ENCODE results near the gene MEG3.
"Not testable (repeated sequence)": the region's sequence is repeated elsewhere in the genome, so short reads cannot be mapped to it uniquely, and the experiment has no call there.

Gene MEG3

GRCh38 chr14:100816286-100816949, 9.5 kb upstream of the MEG3 start:
- no peak for DNase-seq

GRCh38 chr14:100816950-100817901, 8.7 kb upstream of the MEG3 start:
- DNase-seq: no peak

GRCh38 chr14:100818221-100818699, 7.7 kb upstream of the MEG3 start:
- DNase-seq: no peak

- not testable (repeated sequence) for DNase-seq
Observed at GRCh38 chr14:100818923-100819322, 7.0 kb upstream of the MEG3 start.

- DNase-seq: no peak
Observed at GRCh38 chr14:100819453-100819828, 6.5 kb upstream of the MEG3 start.

- DNase-seq: no peak
Observed at GRCh38 chr14:100819829-100820475, 6.0 kb upstream of the MEG3 start.

- DNase-seq: no peak
Observed at GRCh38 chr14:100820957-100821356, 5.0 kb upstream of the MEG3 start.

- no peak for DNase-seq
Observed at GRCh38 chr14:100822013-100822412, 3.9 kb upstream of the MEG3 start.

- no peak for DNase-seq
Observed at GRCh38 chr14:100822532-100823296, 3.2 kb upstream of the MEG3 start.

- DNase-seq: no peak
Observed at GRCh38 chr14:100823413-100824080, 2.4 kb upstream of the MEG3 start.

GRCh38 chr14:100824091-100824551, 1.8 kb upstream of the MEG3 start:
- DNase-seq: no peak

GRCh38 chr14:100824901-100825712, 811 bp upstream of the MEG3 start:
- DNase-seq: no peak

- no peak for DNase-seq
Observed at GRCh38 chr14:100826391-100827100, 628 bp downstream of the MEG3 start.

- no peak for DNase-seq
Observed at GRCh38 chr14:100827101-100828021, 1.4 kb downstream of the MEG3 start.

GRCh38 chr14:100828031-100828769, 2.3 kb downstream of the MEG3 start:
- DNase-seq: peak; percentile 39

GRCh38 chr14:100830681-100831080, 4.8 kb downstream of the MEG3 start:
- DNase-seq: peak; percentile 9

- DNase-seq: no peak
Observed at GRCh38 chr14:100832311-100832960, 6.5 kb downstream of the MEG3 start.
